Thyroid gland (tissue), 4 donors: ENCODE data around the gene NCKAP1.

Source experiments
- CTCF ChIP-seq, 6 experiments: fragments of 200-600 bp in 3 of 6; fragments of 450-650 bp in 3 of 6; sonication (generic) in 3 of 6; IDR thresholded peaks; one replicate each; pipeline ENCODE4 v1.5.1; 2016 to 2019; ENCODE audit warnings: antibody characterized with exemption in 6 of 6, mild to moderate bottlenecking in 2 of 6, inconsistent platforms in 1 of 6, moderate library complexity in 1 of 6
- POLR2A ChIP-seq, 2 donors: fragments of 450-650 bp; IDR thresholded peaks; one replicate each; pipeline ENCODE4 v1.6.1; 2017; ENCODE audit warnings: antibody characterized with exemption in 2 of 2, mild to moderate bottlenecking in 2 of 2, moderate library complexity in 1 of 2

- TF ChIP-seq CTCF (IDR thresholded peaks at IDR 0.05) (no peak), POLR2A (IDR thresholded peaks at IDR 0.05) (no peak)
These were observed 18.4 kb downstream of the NCKAP1 start for GRCh38 chr2:183019718-183020442.
